CD4-positive, CD25-positive, alpha-beta regulatory T cell (primary cell): ENCODE measurements around the gene TMEM97. TPM values are rescaled to one million over a fixed set of nuclear protein-coding genes. Genes with fewer than 3 reads are reported as not detected.
A peak's percentile ranks its signal among the peaks of the same experiment; 100 is the strongest.

Experiments used
- ATAC-seq, 2 donors: fragments of 150-1000 bp; cut with Tn5 transposase; one replicate each; pipeline ENCODE4 v1.10.0; 2021; ENCODE audit warnings: low read depth in 2 of 2, moderate number of reproducible peaks in 2 of 2, moderate library complexity in 1 of 2
- DNase-seq, 3 donors: peaks; one replicate each; pipeline versions ENCODE4 v3.0.0 to v3.0.0-alpha.2; 2012 to 2022; ENCODE audit warnings: mixed read lengths in 1 of 3
- H3K27ac ChIP-seq: one replicate; pipeline ENCODE4 v1.7.0; 2013; ENCODE audit warnings: mild to moderate bottlenecking, low read length; ENCODE audit not compliant: insufficient read depth, poor library complexity, severe bottlenecking
- H3K27me3 ChIP-seq: one replicate; pipeline ENCODE4 v1.7.0; 2013; ENCODE audit warnings: low read length; ENCODE audit not compliant: control insufficient read depth, insufficient read depth
- H3K36me3 ChIP-seq: one replicate; pipeline ENCODE4 v1.7.0; 2013; ENCODE audit warnings: mild to moderate bottlenecking, low read length, moderate library complexity; ENCODE audit not compliant: control insufficient read depth, insufficient read depth
- H3K4me1 ChIP-seq: 2 replicates; pipeline ENCODE4 v1.7.0; 2013; ENCODE audit warnings: mild to moderate bottlenecking, low read length; ENCODE audit not compliant: insufficient read depth, control insufficient read depth, poor library complexity, severe bottlenecking
- H3K4me3 ChIP-seq: one replicate; pipeline ENCODE4 v1.7.0; 2013; ENCODE audit warnings: low read depth, mild to moderate bottlenecking, low read length, moderate library complexity
- H3K9me3 ChIP-seq, 2 experiments: 1 replicate in 1 of 2; 2 replicates in 1 of 2; pipeline ENCODE4 v1.7.0; 2013; ENCODE audit warnings: low read length in 2 of 2, mild to moderate bottlenecking in 1 of 2, moderate library complexity in 1 of 2; ENCODE audit not compliant: control insufficient read depth in 2 of 2
- H3K27ac Mint-ChIP-seq, 3 donors: one replicate each; pipeline ENCODE4 v1.8.0; 2020 to 2022; ENCODE audit warnings: mild to moderate bottlenecking in 3 of 3, mixed read lengths in 3 of 3, moderate library complexity in 2 of 3
- H3K27me3 Mint-ChIP-seq: one replicate; pipeline ENCODE4 v1.8.0; 2022; ENCODE audit warnings: mild to moderate bottlenecking, mixed read lengths
- H3K36me3 Mint-ChIP-seq: one replicate; pipeline ENCODE4 v1.8.0; 2020; ENCODE audit warnings: mixed read lengths
- H3K4me1 Mint-ChIP-seq, 4 donors: one replicate each; pipeline ENCODE4 v1.8.0; 2020 to 2022; ENCODE audit warnings: mixed read lengths in 4 of 4, mild to moderate bottlenecking in 1 of 4
- H3K4me3 Mint-ChIP-seq, 4 donors: one replicate each; pipeline ENCODE4 v1.8.0; 2020 to 2022; ENCODE audit warnings: mild to moderate bottlenecking in 4 of 4, mixed read lengths in 4 of 4, moderate library complexity in 3 of 4
- H3K9me3 Mint-ChIP-seq, 7 donors: one replicate each; pipeline ENCODE4 v1.8.0; 2020 to 2022; ENCODE audit warnings: mixed read lengths in 7 of 7, mild to moderate bottlenecking in 3 of 7, moderate library complexity in 2 of 7
- polyA plus RNA-seq, 4 donors: library from polyadenylated mRNA; unstranded; fragments of 300-500 nt; fragmentation: Illumina TruSeq; gene quantifications; one replicate each; pipeline ENCODE4 v1.2.3, GENCODE V29; 2021
- total RNA-seq: library from RNA; stranded (reverse); gene quantifications from one replicate; pipeline ENCODE4 v1.2.3, GENCODE V29; 2022

The TMEM97 gene
- total and polyA plus RNA-seq, 5 donors from 2014 or later = 4.1 to 9.5 (median 7.3) TPM

DNA sequence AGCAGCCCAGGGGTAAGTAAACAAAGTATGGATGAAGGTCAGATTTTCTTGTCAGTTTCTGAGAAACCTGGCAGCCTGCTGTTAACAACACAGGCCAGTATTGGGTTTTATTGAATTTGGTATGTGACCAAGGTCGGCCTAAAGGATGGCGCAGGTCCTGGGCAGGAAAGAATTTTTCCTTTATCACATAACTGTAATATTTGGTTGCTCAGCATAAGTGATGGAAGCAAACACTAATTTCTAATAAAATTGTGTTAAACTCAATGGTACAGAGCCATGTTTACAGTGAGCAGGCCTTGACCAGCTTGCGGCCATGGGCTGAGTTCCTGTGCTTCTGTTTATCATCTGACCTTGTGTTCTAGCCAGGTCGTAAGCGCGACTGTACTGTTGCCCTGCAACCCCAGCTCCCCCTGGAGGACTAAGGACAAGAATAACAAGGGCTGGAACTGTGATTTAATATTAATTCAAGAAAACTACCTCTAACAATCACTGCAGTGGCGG, 27.8 kb downstream of the TMEM97 start:
- H3K4me3 ChIP-seq = no peak overlapping the region
- no peak overlapping the region for H3K27ac ChIP-seq
- H3K9me3 ChIP-seq = no peaks in the 10 kb centered on the region
- peaks cover 93% of the 10 kb centered on the region for H3K36me3 ChIP-seq
- H3K4me1 ChIP-seq = no peaks in the 10 kb centered on the region
- H3K4me1 Mint-ChIP-seq = no peaks in the 10 kb centered on the region
- ATAC-seq = no peak
- H3K9me3 Mint-ChIP-seq = no peaks in the 10 kb centered on the region
- no peaks in the 10 kb centered on the region for H3K27me3 Mint-ChIP-seq
- peaks cover 32% of the 10 kb centered on the region for H3K36me3 Mint-ChIP-seq
- no peaks in the 10 kb centered on the region for H3K27me3 ChIP-seq
- no peak overlapping the region for H3K4me3 Mint-ChIP-seq
- DNase-seq = no peak
- H3K27ac Mint-ChIP-seq = no peak overlapping the region

DNA sequence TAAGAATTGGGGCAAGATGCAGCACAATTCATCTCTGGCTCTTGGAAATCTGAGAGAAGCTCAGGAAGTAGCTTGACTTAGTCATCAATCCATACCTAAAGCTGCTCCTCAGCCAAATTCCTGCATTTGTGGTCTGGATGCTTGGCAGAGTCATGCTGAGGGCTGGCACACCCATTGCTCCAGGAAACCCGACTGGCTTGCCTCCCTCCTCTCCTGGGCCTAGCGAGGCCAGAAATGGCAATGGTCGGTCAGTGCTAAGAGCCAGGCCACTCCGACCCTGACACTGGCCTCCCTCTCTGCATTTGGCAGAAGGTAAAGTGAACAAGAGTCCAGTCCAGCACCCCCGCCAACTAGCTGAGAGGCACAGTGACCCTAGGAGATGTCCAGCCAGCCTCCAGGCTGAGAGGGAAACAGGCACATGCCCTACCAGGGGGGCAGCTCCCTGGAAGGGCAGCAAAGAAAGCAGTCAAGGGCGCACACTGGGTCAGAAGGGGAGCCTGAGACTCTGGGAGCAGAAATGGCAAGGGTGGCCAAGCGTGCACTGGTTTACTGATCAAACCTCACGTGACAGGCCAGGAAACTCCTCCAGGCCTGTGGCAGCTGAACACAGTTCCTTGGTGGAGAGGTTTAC, 28.4 kb downstream of the TMEM97 start:
- Mint-ChIP-seq H3K9me3 (no peaks in the 10 kb centered on the region), H3K27me3 (no peaks in the 10 kb centered on the region), H3K4me3 (no peak overlapping the region), H3K27ac (no peak overlapping the region), H3K36me3 (peaks cover 29% of the 10 kb centered on the region), H3K4me1 (no peaks in the 10 kb centered on the region)
- ATAC-seq = no peak
- H3K9me3 ChIP-seq = no peaks in the 10 kb centered on the region
- no peaks in the 10 kb centered on the region for H3K27me3 ChIP-seq
- no peak for DNase-seq
- H3K27ac ChIP-seq = no peak overlapping the region
- H3K36me3 ChIP-seq = peaks cover 90% of the 10 kb centered on the region
- no peaks in the 10 kb centered on the region for H3K4me1 ChIP-seq
- H3K4me3 ChIP-seq = no peak overlapping the region

DNA sequence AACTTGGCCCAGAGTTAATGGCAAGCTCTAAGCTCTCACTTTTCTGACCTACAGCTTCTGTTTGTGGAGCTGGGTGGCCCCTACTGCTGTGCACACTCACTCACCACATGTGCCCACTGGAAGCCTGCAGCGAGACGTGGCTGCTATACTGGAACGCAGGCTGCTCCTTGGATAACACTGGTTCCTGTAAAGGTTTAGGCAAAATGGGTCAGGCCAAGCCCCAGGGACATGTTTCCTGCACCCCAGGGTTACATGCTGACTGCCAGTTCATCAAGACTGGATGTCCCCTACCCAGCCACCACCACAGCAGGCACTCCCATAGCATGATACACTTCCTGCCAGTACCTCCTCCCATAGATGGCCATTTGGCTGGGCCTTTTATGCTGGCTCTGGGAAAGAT, 30.0 kb downstream of the TMEM97 start:
- H3K36me3 ChIP-seq = peaks cover 85% of the 10 kb centered on the region
- Mint-ChIP-seq H3K4me1 (no peaks in the 10 kb centered on the region), H3K27me3 (no peaks in the 10 kb centered on the region), H3K9me3 (no peaks in the 10 kb centered on the region), H3K4me3 (no peak overlapping the region), H3K36me3 (peaks cover 27% of the 10 kb centered on the region), H3K27ac (no peak overlapping the region)
- ATAC-seq (no peak), DNase-seq (no peak)
- no peak overlapping the region for H3K4me3 ChIP-seq
- no peak overlapping the region for H3K27ac ChIP-seq
- no peaks in the 10 kb centered on the region for H3K27me3 ChIP-seq
- no peaks in the 10 kb centered on the region for H3K9me3 ChIP-seq
- H3K4me1 ChIP-seq = no peaks in the 10 kb centered on the region

DNA sequence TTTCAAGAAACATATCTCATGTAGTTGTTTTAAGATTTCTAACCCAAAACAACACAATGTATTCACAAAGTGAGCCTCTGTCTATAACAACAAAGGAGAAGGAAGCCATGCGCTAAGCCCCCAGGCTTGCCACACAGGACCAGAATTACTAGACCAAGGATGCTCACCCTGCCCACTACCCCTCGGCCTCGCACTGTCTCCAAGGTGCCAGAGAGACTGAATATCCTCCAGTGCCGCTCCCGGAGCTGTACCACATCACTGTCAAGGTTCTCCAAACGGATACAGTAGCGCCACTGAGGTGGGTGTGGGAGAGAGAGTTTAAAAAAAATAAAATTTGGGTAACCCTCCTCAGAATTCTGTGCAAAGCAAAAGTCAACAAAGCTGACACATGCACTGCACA, 31.3 kb downstream of the TMEM97 start:
- Histone ChIP-seq H3K36me3 (peaks cover 77% of the 10 kb centered on the region), H3K27ac (no peak overlapping the region), H3K9me3 (no peaks in the 10 kb centered on the region), H3K4me3 (no peak overlapping the region), H3K4me1 (no peaks in the 10 kb centered on the region), H3K27me3 (no peaks in the 10 kb centered on the region)
- H3K27me3 Mint-ChIP-seq = no peaks in the 10 kb centered on the region
- peaks cover 0 to 5% (median 0%) of the 10 kb centered on the region in 4 donors for H3K4me1 Mint-ChIP-seq
- ATAC-seq (no peak), DNase-seq (no peak)
- H3K9me3 Mint-ChIP-seq = no peaks in the 10 kb centered on the region
- no peak overlapping the region for H3K27ac Mint-ChIP-seq
- no peak overlapping the region for H3K4me3 Mint-ChIP-seq
- peaks cover 31% of the 10 kb centered on the region for H3K36me3 Mint-ChIP-seq

DNA sequence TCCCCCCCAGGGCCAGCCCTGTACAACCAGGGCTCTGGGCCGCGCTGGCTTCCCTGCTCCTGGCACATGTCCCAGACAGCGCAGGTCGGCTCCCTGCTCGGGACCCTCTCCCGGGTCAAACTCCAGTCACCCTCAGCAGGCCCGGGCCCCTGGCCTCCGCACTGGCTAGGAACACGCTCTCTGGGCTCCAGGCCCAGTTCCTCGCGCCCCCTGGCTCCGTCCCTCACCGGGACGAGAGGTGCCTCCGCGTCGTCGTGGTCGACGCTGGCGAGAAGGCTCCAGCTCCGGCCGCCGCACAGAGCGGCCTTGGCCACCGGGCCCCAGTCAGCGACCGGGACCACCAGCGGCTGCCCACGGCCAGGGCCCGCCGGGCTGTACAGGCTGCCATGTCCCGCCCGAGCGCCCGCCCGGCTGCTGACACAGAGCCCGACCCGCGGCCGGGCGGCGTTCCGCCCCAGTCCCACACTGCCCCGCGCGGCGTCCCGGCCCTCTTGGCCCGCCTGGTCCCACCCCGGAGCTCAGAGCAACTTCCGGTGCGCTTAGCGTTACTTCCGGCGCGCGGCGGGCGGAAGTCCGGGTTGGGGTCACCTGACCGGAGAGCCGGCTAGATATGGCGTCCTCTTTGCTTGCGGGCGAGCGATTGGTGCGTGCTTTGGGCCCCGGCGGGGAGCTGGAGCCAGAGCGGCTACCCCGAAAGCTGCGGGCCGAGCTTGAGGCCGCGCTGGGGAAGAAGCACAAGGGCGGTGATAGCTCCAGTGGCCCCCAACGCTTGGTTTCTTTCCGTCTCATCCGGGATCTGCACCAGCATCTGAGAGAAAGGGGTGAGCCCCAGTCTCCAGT, 38.3 kb downstream of the TMEM97 start, which contains the start of gene POLDIP2:
TSS of gene POLDIP2 (minus strand) at position 467 of the 840 bp plus-strand sequence. CDS start at position 388, 79 bp downstream.
- H3K9me3 ChIP-seq = no peaks in the 10 kb centered on the region
- H3K27ac ChIP-seq = peak within 1 kb of the TSS; percentile 83
- Mint-ChIP-seq H3K4me1 (peaks cover 0 to 34% (median 21%) of the 10 kb centered on the region in 4 donors), H3K36me3 (peaks cover 22% of the 10 kb centered on the region), H3K27ac (peak within 1 kb of the TSS; percentile 95 to 97 (median 95)), H3K4me3 (peak within 1 kb of the TSS; percentile 89 to 97 (median 95)), H3K27me3 (peaks cover 5% of the 10 kb centered on the region), H3K9me3 (no peaks in the 10 kb centered on the region)
- peak; percentile 94 to 97 (median 96) for DNase-seq
- H3K36me3 ChIP-seq = peaks cover 43% of the 10 kb centered on the region
- no peaks in the 10 kb centered on the region for H3K27me3 ChIP-seq
- peak within 1 kb of the TSS; percentile 95 for H3K4me3 ChIP-seq
- H3K4me1 ChIP-seq = peaks cover 24% of the 10 kb centered on the region
- peak; percentile 99 to 100 for ATAC-seq

DNA sequence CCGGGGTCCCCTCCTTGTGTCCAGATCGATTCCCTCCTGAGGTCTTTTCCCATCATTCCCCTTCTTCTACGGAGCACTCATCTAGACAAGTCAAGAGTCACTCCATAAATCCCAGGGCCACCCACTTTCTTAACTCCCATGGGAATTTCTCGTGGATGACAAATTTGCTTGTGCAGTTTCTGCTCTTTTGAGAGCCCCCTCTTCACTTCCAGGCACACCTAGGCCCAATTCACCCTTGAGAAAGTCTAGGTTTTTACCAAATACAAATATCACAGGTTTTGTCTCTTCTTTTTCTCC, 38.8 kb downstream of the TMEM97 start:
- Histone ChIP-seq H3K27me3 (no peaks in the 10 kb centered on the region), H3K36me3 (peaks cover 46% of the 10 kb centered on the region), H3K9me3 (no peaks in the 10 kb centered on the region), H3K27ac (peak overlapping the region; percentile 83), H3K4me1 (peaks cover 24% of the 10 kb centered on the region), H3K4me3 (peak overlapping the region; percentile 95)
- Mint-ChIP-seq H3K4me3 (peak overlapping the region; percentile 89 to 97 (median 95)), H3K27me3 (peaks cover 5% of the 10 kb centered on the region), H3K4me1 (peaks cover 0 to 34% (median 21%) of the 10 kb centered on the region in 4 donors), H3K36me3 (peaks cover 21% of the 10 kb centered on the region), H3K9me3 (no peaks in the 10 kb centered on the region), H3K27ac (peak overlapping the region; percentile 95 to 97 (median 95))
- no peak for DNase-seq
- ATAC-seq = no peak

DNA sequence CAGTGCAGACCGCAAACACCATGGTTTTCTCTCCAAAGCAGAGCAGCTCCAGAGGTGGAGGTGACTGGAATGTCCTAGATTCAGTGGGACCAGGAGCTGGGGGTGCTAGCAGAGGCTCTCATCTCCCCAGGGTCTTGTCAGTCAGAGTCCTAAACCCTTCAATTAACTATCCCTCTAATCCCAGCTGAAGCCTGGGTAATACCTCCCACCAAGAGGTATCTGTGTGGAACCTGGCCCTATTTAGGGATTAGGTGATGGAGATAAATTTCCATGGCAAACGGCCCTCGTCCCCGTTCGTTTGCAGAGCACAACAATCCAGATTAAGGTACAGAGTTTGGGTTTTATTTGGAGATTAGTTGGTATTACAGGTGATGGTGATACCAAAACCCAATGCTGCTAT, 44.2 kb downstream of the TMEM97 start:
- ATAC-seq = no peak
- H3K27me3 ChIP-seq = no peaks in the 10 kb centered on the region
- H3K4me3 ChIP-seq = no peak overlapping the region
- Mint-ChIP-seq H3K27ac (no peak overlapping the region), H3K9me3 (no peaks in the 10 kb centered on the region), H3K27me3 (no peaks in the 10 kb centered on the region), H3K4me1 (peaks cover 0 to 7% (median 4%) of the 10 kb centered on the region in 4 donors), H3K36me3 (peaks cover 11% of the 10 kb centered on the region), H3K4me3 (no peak overlapping the region)
- peaks cover 5% of the 10 kb centered on the region for H3K4me1 ChIP-seq
- no peak for DNase-seq
- peaks cover 51% of the 10 kb centered on the region for H3K36me3 ChIP-seq
- H3K9me3 ChIP-seq = no peaks in the 10 kb centered on the region
- no peak overlapping the region for H3K27ac ChIP-seq
